AG09319 (cell line): ENCODE data around the gene AFG3L2.

Experiments used
- DNase-seq: peaks from one replicate; pipeline ENCODE4 v3.0.0-alpha.2; 2010; ENCODE audit warnings: low read depth; ENCODE audit errors: extremely low read depth
- TF ChIP-seq, protein P1 (sequence below): IDR thresholded peaks from 2 replicates; pipeline ENCODE4 v1.5.1; 2011; ENCODE audit warnings: low read depth, mild to moderate bottlenecking, inconsistent platforms, low read length, moderate library complexity

The AFG3L2 gene

DNA sequence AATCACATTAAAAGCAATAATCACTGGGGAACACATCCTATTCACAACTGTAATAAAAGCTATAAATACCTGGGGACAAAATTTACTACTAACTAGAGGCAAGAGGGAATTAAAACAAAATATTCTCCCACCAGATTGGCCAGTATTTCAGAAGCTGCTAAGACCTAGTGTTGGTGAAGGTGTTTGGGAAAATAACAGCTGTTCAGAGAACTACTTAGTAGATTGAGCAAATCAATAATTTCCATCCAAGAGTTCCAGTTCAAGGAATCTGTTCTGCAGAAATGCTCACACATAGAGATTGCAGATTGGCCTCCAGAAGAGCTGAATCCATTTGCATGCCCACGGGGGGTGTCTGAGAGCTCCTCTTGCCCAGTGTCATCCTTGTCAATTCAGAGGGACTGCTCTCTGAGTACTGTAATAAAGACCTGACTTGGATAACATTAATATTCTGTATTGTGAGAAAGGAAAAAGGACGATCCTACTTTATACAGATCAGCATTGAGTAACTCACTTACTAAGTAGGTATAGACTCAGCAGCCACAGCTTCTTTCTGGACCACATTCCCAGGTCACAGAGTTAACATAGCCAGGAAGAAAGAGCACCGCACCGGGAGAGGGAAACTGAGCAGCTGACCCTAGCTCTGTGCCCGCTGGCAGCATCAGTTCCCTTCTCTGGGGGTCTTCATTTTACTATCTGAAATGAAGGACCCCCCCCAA lies 63.3 kb downstream of the AFG3L2 start:
- TF ChIP-seq, protein P1, sequence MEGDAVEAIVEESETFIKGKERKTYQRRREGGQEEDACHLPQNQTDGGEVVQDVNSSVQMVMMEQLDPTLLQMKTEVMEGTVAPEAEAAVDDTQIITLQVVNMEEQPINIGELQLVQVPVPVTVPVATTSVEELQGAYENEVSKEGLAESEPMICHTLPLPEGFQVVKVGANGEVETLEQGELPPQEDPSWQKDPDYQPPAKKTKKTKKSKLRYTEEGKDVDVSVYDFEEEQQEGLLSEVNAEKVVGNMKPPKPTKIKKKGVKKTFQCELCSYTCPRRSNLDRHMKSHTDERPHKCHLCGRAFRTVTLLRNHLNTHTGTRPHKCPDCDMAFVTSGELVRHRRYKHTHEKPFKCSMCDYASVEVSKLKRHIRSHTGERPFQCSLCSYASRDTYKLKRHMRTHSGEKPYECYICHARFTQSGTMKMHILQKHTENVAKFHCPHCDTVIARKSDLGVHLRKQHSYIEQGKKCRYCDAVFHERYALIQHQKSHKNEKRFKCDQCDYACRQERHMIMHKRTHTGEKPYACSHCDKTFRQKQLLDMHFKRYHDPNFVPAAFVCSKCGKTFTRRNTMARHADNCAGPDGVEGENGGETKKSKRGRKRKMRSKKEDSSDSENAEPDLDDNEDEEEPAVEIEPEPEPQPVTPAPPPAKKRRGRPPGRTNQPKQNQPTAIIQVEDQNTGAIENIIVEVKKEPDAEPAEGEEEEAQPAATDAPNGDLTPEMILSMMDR: no peak
- no peak for DNase-seq

DNA sequence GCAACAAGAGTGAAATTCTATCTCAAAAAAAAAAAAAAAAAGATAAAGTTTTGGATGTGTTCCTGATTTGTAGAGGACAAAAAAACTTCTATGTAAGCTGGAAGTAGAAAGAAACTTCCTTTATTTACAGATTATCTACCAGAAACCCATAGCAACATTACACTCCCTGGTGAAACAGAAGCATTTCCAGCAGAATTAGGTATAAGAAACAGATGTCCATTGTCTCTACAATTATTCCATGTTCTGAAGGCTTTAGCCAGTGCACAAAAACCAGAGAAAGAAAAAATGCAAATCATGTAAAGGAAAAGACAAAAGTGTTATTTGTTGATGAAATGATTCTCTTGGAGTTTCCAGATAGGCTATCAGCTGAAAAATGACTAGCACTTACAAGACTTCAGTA lies 64.1 kb downstream of the AFG3L2 start:
- TF ChIP-seq, protein P1: no peak
- peak; percentile 63 for DNase-seq

DNA sequence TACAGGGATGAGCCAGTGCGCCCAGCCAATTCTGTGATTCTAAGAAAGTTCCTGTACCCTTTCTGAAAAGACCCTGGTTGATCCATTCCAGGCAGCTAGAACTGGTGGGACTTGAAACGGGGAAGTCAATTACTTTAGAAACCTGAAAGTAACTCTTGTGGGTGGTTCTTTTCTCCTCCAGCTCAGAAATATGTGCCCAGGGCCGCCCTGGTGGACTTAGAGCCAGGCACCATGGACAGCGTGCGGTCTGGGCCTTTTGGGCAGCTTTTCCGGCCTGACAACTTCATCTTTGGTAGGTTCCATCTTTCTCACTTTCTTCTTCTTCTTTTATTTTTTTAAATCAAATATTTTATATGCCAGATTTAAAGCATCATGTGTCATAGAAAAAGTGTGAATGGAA lies 66.3 kb downstream of the AFG3L2 start:
- DNase-seq: no peak
- TF ChIP-seq, protein P1: no peak

GRCh38 chr18:12309683-12310198 lies 67.3 kb downstream of the AFG3L2 start:
- TF ChIP-seq, protein P1: no peak
- DNase-seq: no peak

GRCh38 chr18:12308386-12309100 lies 68.5 kb downstream of the AFG3L2 start:
- DNase-seq: peak; percentile 84
- TF ChIP-seq, protein P1: no peak

GRCh38 chr18:12307701-12308385 lies 69.2 kb downstream of the AFG3L2 start, which contains the start of gene TUBB6:
TUBB6 (plus strand) TSS chr18:12308241; CDS start chr18:12308293, 52 bp downstream.
- TF ChIP-seq, protein P1: no peak
- DNase-seq: peak; percentile 54
